HEK293 (cell line): ENCODE results near the gene S100A11.

Source experiments
- GLI4 ChIP-seq: fragments of 450-650 bp; formaldehyde crosslinking; IDR thresholded peaks from 2 replicates; pipeline ENCODE4 v1.5.1; 2016; ENCODE audit warnings: missing biosample characterization, missing genetic modification characterization
- HOXC10 ChIP-seq: sonication (generic); formaldehyde crosslinking; IDR thresholded peaks from 2 replicates; pipeline ENCODE4 v1.8.1; 2023; ENCODE audit warnings: mild to moderate bottlenecking, missing genetic modification reagents
- HOXD13 ChIP-seq: sonication (generic); formaldehyde crosslinking; IDR thresholded peaks from 2 replicates; pipeline ENCODE4 v1.8.0; 2022; ENCODE audit warnings: missing genetic modification reagents, borderline replicate concordance
- KLF9 ChIP-seq: fragments of 450-650 bp; formaldehyde crosslinking; IDR thresholded peaks from 2 replicates; pipeline ENCODE4 v1.5.1; 2016; ENCODE audit warnings: missing biosample characterization, missing genetic modification characterization, low read depth
- OVOL3 ChIP-seq: fragments of 450-650 bp; formaldehyde crosslinking; IDR thresholded peaks from 2 replicates; pipeline ENCODE4 v1.5.1; 2016; ENCODE audit warnings: missing biosample characterization, missing genetic modification characterization
- PRDM10 ChIP-seq: fragments of 450-650 bp; formaldehyde crosslinking; IDR thresholded peaks from 2 replicates; pipeline ENCODE4 v1.5.1; 2016; ENCODE audit warnings: missing biosample characterization, missing genetic modification characterization
- PRDM4 ChIP-seq: fragments of 450-650 bp; formaldehyde crosslinking; IDR thresholded peaks from 2 replicates; pipeline ENCODE4 v1.5.1; 2017; ENCODE audit warnings: missing biosample characterization, missing genetic modification characterization
- SP2 ChIP-seq: fragments of 450-650 bp; formaldehyde crosslinking; IDR thresholded peaks from 2 replicates; pipeline ENCODE4 v1.5.1; 2016; ENCODE audit warnings: missing biosample characterization, missing genetic modification characterization
- ZBTB20 ChIP-seq: fragments of 450-650 bp; formaldehyde crosslinking; IDR thresholded peaks from 2 replicates; pipeline ENCODE4 v1.5.1; 2016; ENCODE audit warnings: missing biosample characterization, missing genetic modification characterization
- ZFP69B ChIP-seq: fragments of 450-650 bp; formaldehyde crosslinking; IDR thresholded peaks from 2 replicates; pipeline ENCODE4 v1.5.1; 2016; ENCODE audit warnings: missing biosample characterization, missing genetic modification characterization
- ZNF211 ChIP-seq: fragments of 450-650 bp; formaldehyde crosslinking; IDR thresholded peaks from 2 replicates; pipeline ENCODE4 v1.5.1; 2016; ENCODE audit warnings: low read depth, missing biosample characterization, missing genetic modification characterization
- ZNF239 ChIP-seq: fragments of 450-650 bp; formaldehyde crosslinking; IDR thresholded peaks from 2 replicates; pipeline ENCODE4 v1.5.1; 2016; ENCODE audit warnings: missing biosample characterization, missing genetic modification characterization
- ZNF274 ChIP-seq, 2 experiments: fragments of 200-500 bp in 1 of 2; fragments of 450-650 bp in 1 of 2; sonication (Bioruptor generic) in 1 of 2; formaldehyde crosslinking in 1 of 2; IDR thresholded peaks; 2 replicates each; pipeline versions ENCODE4 v1.5.1 to v1.6.1; 2014 to 2016; ENCODE audit warnings: borderline replicate concordance in 1 of 2, inconsistent platforms in 1 of 2, low read length in 1 of 2, missing biosample characterization in 1 of 2, missing genetic modification characterization in 1 of 2
- ZNF423 ChIP-seq: fragments of 450-650 bp; formaldehyde crosslinking; IDR thresholded peaks from 2 replicates; pipeline ENCODE4 v1.5.1; 2016; ENCODE audit warnings: missing biosample characterization, missing genetic modification characterization
- ZNF501 ChIP-seq: fragments of 450-650 bp; formaldehyde crosslinking; IDR thresholded peaks from 2 replicates; pipeline ENCODE4 v1.5.1; 2016; ENCODE audit warnings: missing biosample characterization, missing genetic modification characterization
- ZNF580 ChIP-seq: fragments of 450-650 bp; formaldehyde crosslinking; IDR thresholded peaks from 2 replicates; pipeline ENCODE4 v1.5.1; 2016; ENCODE audit warnings: missing biosample characterization, missing genetic modification characterization
- ZNF623 ChIP-seq: fragments of 450-650 bp; formaldehyde crosslinking; IDR thresholded peaks from 2 replicates; pipeline ENCODE4 v1.5.1; 2016; ENCODE audit warnings: missing biosample characterization, missing genetic modification characterization
- ZNF785 ChIP-seq: fragments of 450-650 bp; formaldehyde crosslinking; IDR thresholded peaks from 2 replicates; pipeline ENCODE4 v1.5.1; 2016; ENCODE audit warnings: missing biosample characterization, missing genetic modification characterization
- TF ChIP-seq, protein P1 (sequence below): fragments of 450-650 bp; formaldehyde crosslinking; IDR thresholded peaks from 2 replicates; pipeline ENCODE4 v1.5.1; 2017; ENCODE audit warnings: missing biosample characterization, mild to moderate bottlenecking, missing genetic modification characterization, moderate library complexity
- TF ChIP-seq, protein P2 (sequence below): fragments of 450-650 bp; formaldehyde crosslinking; IDR thresholded peaks from 2 replicates; pipeline ENCODE4 v1.5.1; 2016; ENCODE audit warnings: missing biosample characterization, missing genetic modification characterization, borderline replicate concordance
- TF ChIP-seq, protein P3 (sequence below): fragments of 450-650 bp; formaldehyde crosslinking; IDR thresholded peaks from 2 replicates; pipeline ENCODE4 v1.5.1; 2016; ENCODE audit warnings: missing biosample characterization, missing genetic modification characterization, low read depth

The S100A11 gene

GRCh38 chr1:151992303-151993083 lies 44.3 kb downstream of the S100A11 start (continued):
- TF ChIP-seq, protein P1, sequence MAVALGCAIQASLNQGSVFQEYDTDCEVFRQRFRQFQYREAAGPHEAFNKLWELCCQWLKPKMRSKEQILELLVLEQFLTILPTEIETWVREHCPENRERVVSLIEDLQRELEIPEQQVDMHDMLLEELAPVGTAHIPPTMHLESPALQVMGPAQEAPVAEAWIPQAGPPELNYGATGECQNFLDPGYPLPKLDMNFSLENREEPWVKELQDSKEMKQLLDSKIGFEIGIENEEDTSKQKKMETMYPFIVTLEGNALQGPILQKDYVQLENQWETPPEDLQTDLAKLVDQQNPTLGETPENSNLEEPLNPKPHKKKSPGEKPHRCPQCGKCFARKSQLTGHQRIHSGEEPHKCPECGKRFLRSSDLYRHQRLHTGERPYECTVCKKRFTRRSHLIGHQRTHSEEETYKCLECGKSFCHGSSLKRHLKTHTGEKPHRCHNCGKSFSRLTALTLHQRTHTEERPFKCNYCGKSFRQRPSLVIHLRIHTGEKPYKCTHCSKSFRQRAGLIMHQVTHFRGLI (tag by site-specific recombination): no peak
- TF ChIP-seq ZNF785 (tag by site-specific recombination) (no peak), KLF9 (tag by site-specific recombination) (peak; percentile 96), PRDM4 (tag by site-specific recombination) (no peak), ZNF211 (tag by site-specific recombination) (no peak), ZNF274 (IDR thresholded peaks at IDR 0.05; ENCODE audit: low read length) (no peak), ZNF274 (tag by site-specific recombination; IDR thresholded peaks at IDR 0.05; ENCODE audit: borderline replicate concordance) (no peak), SP2 (tag by site-specific recombination) (peak; percentile 53), ZNF623 (tag by site-specific recombination) (no peak), ZNF501 (tag by site-specific recombination) (no peak), GLI4 (no peak), ZNF239 (tag by site-specific recombination) (no peak), ZBTB20 (tag by site-specific recombination) (peak; percentile 69), HOXC10 (CRISPR knock-in tag) (no peak), HOXD13 (CRISPR knock-in tag) (no peak), ZFP69B (no peak), PRDM10 (tag by site-specific recombination) (peak; percentile 95), ZNF580 (tag by site-specific recombination) (no peak), OVOL3 (no peak), ZNF423 (tag by site-specific recombination) (no peak; the same call in 1 of the 2 replicates)
- TF ChIP-seq, protein P2, sequence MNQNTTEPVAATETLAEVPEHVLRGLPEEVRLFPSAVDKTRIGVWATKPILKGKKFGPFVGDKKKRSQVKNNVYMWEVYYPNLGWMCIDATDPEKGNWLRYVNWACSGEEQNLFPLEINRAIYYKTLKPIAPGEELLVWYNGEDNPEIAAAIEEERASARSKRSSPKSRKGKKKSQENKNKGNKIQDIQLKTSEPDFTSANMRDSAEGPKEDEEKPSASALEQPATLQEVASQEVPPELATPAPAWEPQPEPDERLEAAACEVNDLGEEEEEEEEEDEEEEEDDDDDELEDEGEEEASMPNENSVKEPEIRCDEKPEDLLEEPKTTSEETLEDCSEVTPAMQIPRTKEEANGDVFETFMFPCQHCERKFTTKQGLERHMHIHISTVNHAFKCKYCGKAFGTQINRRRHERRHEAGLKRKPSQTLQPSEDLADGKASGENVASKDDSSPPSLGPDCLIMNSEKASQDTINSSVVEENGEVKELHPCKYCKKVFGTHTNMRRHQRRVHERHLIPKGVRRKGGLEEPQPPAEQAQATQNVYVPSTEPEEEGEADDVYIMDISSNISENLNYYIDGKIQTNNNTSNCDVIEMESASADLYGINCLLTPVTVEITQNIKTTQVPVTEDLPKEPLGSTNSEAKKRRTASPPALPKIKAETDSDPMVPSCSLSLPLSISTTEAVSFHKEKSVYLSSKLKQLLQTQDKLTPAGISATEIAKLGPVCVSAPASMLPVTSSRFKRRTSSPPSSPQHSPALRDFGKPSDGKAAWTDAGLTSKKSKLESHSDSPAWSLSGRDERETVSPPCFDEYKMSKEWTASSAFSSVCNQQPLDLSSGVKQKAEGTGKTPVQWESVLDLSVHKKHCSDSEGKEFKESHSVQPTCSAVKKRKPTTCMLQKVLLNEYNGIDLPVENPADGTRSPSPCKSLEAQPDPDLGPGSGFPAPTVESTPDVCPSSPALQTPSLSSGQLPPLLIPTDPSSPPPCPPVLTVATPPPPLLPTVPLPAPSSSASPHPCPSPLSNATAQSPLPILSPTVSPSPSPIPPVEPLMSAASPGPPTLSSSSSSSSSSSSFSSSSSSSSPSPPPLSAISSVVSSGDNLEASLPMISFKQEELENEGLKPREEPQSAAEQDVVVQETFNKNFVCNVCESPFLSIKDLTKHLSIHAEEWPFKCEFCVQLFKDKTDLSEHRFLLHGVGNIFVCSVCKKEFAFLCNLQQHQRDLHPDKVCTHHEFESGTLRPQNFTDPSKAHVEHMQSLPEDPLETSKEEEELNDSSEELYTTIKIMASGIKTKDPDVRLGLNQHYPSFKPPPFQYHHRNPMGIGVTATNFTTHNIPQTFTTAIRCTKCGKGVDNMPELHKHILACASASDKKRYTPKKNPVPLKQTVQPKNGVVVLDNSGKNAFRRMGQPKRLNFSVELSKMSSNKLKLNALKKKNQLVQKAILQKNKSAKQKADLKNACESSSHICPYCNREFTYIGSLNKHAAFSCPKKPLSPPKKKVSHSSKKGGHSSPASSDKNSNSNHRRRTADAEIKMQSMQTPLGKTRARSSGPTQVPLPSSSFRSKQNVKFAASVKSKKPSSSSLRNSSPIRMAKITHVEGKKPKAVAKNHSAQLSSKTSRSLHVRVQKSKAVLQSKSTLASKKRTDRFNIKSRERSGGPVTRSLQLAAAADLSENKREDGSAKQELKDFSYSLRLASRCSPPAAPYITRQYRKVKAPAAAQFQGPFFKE (tag by site-specific recombination): no peak
- TF ChIP-seq, protein P3, sequence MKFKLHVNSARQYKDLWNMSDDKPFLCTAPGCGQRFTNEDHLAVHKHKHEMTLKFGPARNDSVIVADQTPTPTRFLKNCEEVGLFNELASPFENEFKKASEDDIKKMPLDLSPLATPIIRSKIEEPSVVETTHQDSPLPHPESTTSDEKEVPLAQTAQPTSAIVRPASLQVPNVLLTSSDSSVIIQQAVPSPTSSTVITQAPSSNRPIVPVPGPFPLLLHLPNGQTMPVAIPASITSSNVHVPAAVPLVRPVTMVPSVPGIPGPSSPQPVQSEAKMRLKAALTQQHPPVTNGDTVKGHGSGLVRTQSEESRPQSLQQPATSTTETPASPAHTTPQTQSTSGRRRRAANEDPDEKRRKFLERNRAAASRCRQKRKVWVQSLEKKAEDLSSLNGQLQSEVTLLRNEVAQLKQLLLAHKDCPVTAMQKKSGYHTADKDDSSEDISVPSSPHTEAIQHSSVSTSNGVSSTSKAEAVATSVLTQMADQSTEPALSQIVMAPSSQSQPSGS (tag by site-specific recombination): no peak
